ENCODE data around the gene TMPRSS4. TPM values are rescaled to one million over a fixed set of nuclear protein-coding genes. Genes with fewer than 3 reads are reported as not detected.

TMPRSS4 gene
- total and polyA plus RNA-seq, 2 of the 13 experiments (the other 11 are each of a cell fraction or from before 2014, with no cell fraction given): 0.32 TPM; not detected in 1

- POLR2A ChIA-PET: no interaction called here
- no peak overlapping the region for H2AFZ ChIP-seq (ENCODE audit: low read length)
- DNase-seq (ENCODE audit: low spot score) (no peak), ATAC-seq (no peak), FAIRE-seq (no peak)
- H3K4me1 ChIP-seq (ENCODE audit: insufficient read depth, low read length): no peaks in the 10 kb centered on the region
- H3K36me3 ChIP-seq (replicated peaks in 1 of 2; ENCODE audit: control insufficient read depth in 1 of 2, insufficient read depth in 2 of 2, low read length in 2 of 2): no peaks in the 10 kb centered on the region
- in situ Hi-C loops (cut with HindIII; ENCODE audit: extremely low pct_ligation_motif_present, low pct_unique_long_range_greater_than_20kb) (loop anchor here (10.0 kb wide), 1 partner anchor 223 kb away; no protein-coding TSS in a partner anchor), intact Hi-C loops (cut with micrococcal nuclease; ENCODE audit: unreplicated experiment) (no loop called here)
- no peak overlapping the region for H3K9ac ChIP-seq (ENCODE audit: insufficient read depth, low read depth, low read length)
- 17% methylated on average over 14 of the region's 14 CpGs for WGBS (ENCODE audit: low lambda C conversion rate)
- CTCF ChIA-PET (ENCODE audit: low intra/inter-chr PET ratio, low total read pairs): no interaction called here
- H3K79me2 ChIP-seq (ENCODE audit: insufficient read depth, low read length): no peaks in the 10 kb centered on the region
- peaks cover 7 to 65% of the 10 kb centered on the region in 2 experiments; a peak in 4 of 5 replicates for H3K27me3 ChIP-seq (ENCODE audit: control insufficient read depth in 1 of 2, insufficient read depth in 2 of 2, low read length in 2 of 2)
- H3K9me3 ChIP-seq (ENCODE audit: low read length): no peaks in the 10 kb centered on the region
- no peak overlapping the region for H3K4me2 ChIP-seq (ENCODE audit: low read depth, low read length)
- no TSS peak for BruUV-seq (replicated peaks)
- no peaks in the 10 kb centered on the region for H4K20me1 ChIP-seq (ENCODE audit: insufficient read depth, low read length)
- TF ChIP-seq XRCC5 (optimal IDR thresholded peaks at IDR 0.05; ENCODE audit: low read length) (no peak), GRHL1 (CRISPR knock-in tag; conservative IDR thresholded peaks at IDR 0.05) (no peak), ZNF713 (CRISPR knock-in tag; IDR thresholded peaks at IDR 0.05) (no peak), AGO2 (optimal IDR thresholded peaks at IDR 0.05; ENCODE audit: low read depth, low read length) (no peak), GTF2F1 (IDR thresholded peaks at IDR 0.05; ENCODE audit: low read length) (no peak), TBX3 (IDR thresholded peaks at IDR 0.05; ENCODE audit: borderline replicate concordance) (no peak), ZNF30 (CRISPR knock-in tag; IDR thresholded peaks at IDR 0.05) (no peak), CEBPZ (IDR thresholded peaks at IDR 0.05; ENCODE audit: low read length) (no peak), ZFP90 (CRISPR knock-in tag; IDR thresholded peaks at IDR 0.05; ENCODE audit: borderline replicate concordance) (no peak), SIX1 (CRISPR knock-in tag; IDR thresholded peaks at IDR 0.05; ENCODE audit: borderline replicate concordance) (no peak), ZNF775 (CRISPR knock-in tag; IDR thresholded peaks at IDR 0.05; ENCODE audit: borderline replicate concordance) (no peak), GMEB1 (CRISPR knock-in tag; IDR thresholded peaks at IDR 0.05; ENCODE audit: borderline replicate concordance) (no peak), ZNF781 (CRISPR knock-in tag; IDR thresholded peaks at IDR 0.05; ENCODE audit: borderline replicate concordance, not compliant biosample characterization) (no peak), ZSCAN22 (CRISPR knock-in tag; IDR thresholded peaks at IDR 0.05) (no peak), HIVEP1 (CRISPR knock-in tag; IDR thresholded peaks at IDR 0.05) (no peak), NBN (conservative IDR thresholded peaks at IDR 0.05) (no peak), ZNF670 (CRISPR knock-in tag; IDR thresholded peaks at IDR 0.05; ENCODE audit: borderline replicate concordance) (no peak)
- no peak overlapping the region for H3K4me3 ChIP-seq (replicated peaks in 1 of 3; ENCODE audit: insufficient read depth in 1 of 3, low read depth in 2 of 3, low read length in 3 of 3)
- H3K27ac ChIP-seq (ENCODE audit: extremely low read length, insufficient read depth, low read length): no peak overlapping the region
Measured at GRCh38 chr11:118057251-118058145, 19.4 kb upstream of the TMPRSS4 start.

Measured in HepG2 (cell line).